Stimulated activated naive CD8-positive, alpha-beta T cell treated with anti-CD3 and anti-CD28 coated beads, Interleukin-15, Interleukin-2, amounts not matched to agents 100 ng/mL and 50 ng/mL, for 24 hours (primary cell): Measurements from ENCODE around the gene HDAC3.
A peak's percentile ranks its signal among the peaks of the same experiment; 100 is the strongest.

Experiments used
- H3K27ac Mint-ChIP-seq: one replicate; pipeline ENCODE4 v1.8.0; 2021; ENCODE audit warnings: mild to moderate bottlenecking, mixed read lengths
- H3K27me3 Mint-ChIP-seq: one replicate; pipeline ENCODE4 v1.8.0; 2021; ENCODE audit warnings: mixed read lengths
- H3K36me3 Mint-ChIP-seq: one replicate; pipeline ENCODE4 v1.8.0; 2021; ENCODE audit warnings: low read depth, mixed read lengths
- H3K4me1 Mint-ChIP-seq: one replicate; pipeline ENCODE4 v1.8.0; 2021; ENCODE audit warnings: low read depth, mixed read lengths
- H3K4me3 Mint-ChIP-seq: one replicate; pipeline ENCODE4 v1.8.0; 2021; ENCODE audit warnings: mild to moderate bottlenecking, mixed read lengths
- H3K9me3 Mint-ChIP-seq: one replicate; pipeline ENCODE4 v1.8.0; 2021; ENCODE audit warnings: mixed read lengths

Gene HDAC3

GRCh38 chr5:141649056-141649688 lies 12.5 kb upstream of the HDAC3 start:
- H3K4me3 Mint-ChIP-seq: no peak overlapping the region
- H3K27me3 Mint-ChIP-seq: no peaks in the 10 kb centered on the region
- H3K9me3 Mint-ChIP-seq: no peaks in the 10 kb centered on the region
- no peak overlapping the region for H3K27ac Mint-ChIP-seq
- peaks cover 11% of the 10 kb centered on the region for H3K36me3 Mint-ChIP-seq
- peaks cover 24% of the 10 kb centered on the region for H3K4me1 Mint-ChIP-seq

DNA sequence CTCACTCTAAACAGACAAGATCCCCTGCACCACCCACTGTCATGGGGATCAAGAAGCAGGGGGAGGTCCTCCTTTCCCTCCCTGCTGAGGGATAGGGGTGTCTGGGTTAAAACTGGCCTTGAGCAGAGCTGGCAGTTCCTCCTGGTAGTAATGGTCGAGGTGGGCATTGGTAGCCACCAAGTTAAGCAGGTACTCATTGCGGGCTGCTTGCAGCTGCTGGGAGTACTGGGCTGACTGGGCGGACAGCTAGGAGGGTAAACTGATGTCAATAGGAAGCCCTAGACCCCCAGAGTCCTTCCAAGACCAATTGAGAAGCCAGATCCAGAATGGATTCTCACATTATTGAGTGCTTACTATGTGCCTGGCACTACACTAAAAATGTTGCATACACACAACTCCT lies 11.2 kb upstream of the HDAC3 start:
- H3K27ac Mint-ChIP-seq: no peak overlapping the region

GRCh38 chr5:141647242-141647641 lies 10.6 kb upstream of the HDAC3 start:
- peaks cover 19% of the 10 kb centered on the region for H3K4me1 Mint-ChIP-seq
- peaks cover 17% of the 10 kb centered on the region for H3K36me3 Mint-ChIP-seq
- no peak overlapping the region for H3K4me3 Mint-ChIP-seq
- no peaks in the 10 kb centered on the region for H3K27me3 Mint-ChIP-seq
- H3K27ac Mint-ChIP-seq: no peak overlapping the region
- no peaks in the 10 kb centered on the region for H3K9me3 Mint-ChIP-seq

More for the DNA sequence above, 11.2 kb upstream of the HDAC3 start:
- no peak overlapping the region for H3K4me3 Mint-ChIP-seq
- peaks cover 11% of the 10 kb centered on the region for H3K36me3 Mint-ChIP-seq
- H3K9me3 Mint-ChIP-seq: no peaks in the 10 kb centered on the region
- H3K4me1 Mint-ChIP-seq: peaks cover 24% of the 10 kb centered on the region
- no peaks in the 10 kb centered on the region for H3K27me3 Mint-ChIP-seq

DNA sequence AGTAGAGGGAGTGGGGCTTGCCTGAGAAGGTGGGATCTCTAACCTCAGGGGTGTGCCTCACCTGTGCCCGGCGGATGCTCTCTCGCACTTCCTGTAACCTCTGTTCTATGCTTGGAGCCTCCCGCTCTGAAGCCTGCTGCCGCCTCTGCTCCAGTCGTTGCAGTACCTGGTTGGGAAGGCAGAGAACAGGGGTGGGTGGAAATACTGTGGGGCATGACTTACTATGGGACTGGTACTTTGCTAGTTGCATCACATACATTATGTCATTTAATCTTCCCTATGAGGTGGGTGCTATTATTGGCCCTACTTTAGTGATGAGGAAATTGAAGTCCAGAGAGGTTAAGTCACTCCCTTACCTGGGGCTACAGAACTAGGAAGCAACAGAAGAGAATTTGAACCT lies 9.4 kb upstream of the HDAC3 start:
- Mint-ChIP-seq H3K4me1 (peaks cover 20% of the 10 kb centered on the region), H3K27me3 (no peaks in the 10 kb centered on the region), H3K9me3 (no peaks in the 10 kb centered on the region), H3K27ac (no peak overlapping the region), H3K4me3 (no peak overlapping the region), H3K36me3 (peaks cover 29% of the 10 kb centered on the region)

DNA sequence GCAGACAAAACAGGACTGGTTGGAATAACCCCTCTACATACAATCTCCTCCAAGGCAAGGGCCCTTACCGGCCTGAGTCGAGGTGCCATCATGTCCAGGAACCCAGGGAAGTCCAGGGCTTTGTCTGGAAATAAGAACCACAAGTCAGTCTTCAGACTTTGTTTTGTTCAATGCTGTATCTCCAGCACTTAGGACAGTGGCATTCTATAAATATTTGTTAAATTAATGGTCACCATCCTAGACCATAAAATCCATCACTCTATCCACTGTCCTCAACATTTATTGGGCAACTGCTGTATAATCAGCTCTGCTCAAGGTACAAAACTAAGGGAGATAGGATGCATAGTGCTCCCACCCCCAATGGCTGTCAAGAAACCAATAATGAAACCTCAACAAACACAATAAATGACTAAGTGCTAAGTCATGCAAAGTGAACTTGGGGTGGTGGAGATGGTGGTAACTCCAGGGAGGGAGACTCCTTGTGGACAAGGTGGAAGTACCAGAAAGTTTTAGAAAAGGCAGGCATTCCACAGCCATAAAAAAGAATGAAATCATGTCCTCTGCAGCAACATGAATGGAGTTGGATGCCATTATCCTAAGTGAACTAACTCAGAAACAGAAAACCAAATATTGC lies 5.1 kb upstream of the HDAC3 start:
- Mint-ChIP-seq H3K27me3 (no peaks in the 10 kb centered on the region), H3K4me3 (no peak overlapping the region), H3K36me3 (peaks cover 48% of the 10 kb centered on the region), H3K27ac (peak overlapping the region; percentile 36), H3K9me3 (no peaks in the 10 kb centered on the region), H3K4me1 (peaks cover 30% of the 10 kb centered on the region)

- H3K4me1 Mint-ChIP-seq: peaks cover 36% of the 10 kb centered on the region
- no peaks in the 10 kb centered on the region for H3K27me3 Mint-ChIP-seq
- H3K4me3 Mint-ChIP-seq: no peak overlapping the region
- H3K9me3 Mint-ChIP-seq: no peaks in the 10 kb centered on the region
- no peak overlapping the region for H3K27ac Mint-ChIP-seq
- H3K36me3 Mint-ChIP-seq: peaks cover 45% of the 10 kb centered on the region
Observed at GRCh38 chr5:141640698-141641097, 4.0 kb upstream of the HDAC3 start.

- no peak overlapping the region for H3K4me3 Mint-ChIP-seq
Observed at GRCh38 chr5:141640051-141640415, 3.4 kb upstream of the HDAC3 start.

DNA sequence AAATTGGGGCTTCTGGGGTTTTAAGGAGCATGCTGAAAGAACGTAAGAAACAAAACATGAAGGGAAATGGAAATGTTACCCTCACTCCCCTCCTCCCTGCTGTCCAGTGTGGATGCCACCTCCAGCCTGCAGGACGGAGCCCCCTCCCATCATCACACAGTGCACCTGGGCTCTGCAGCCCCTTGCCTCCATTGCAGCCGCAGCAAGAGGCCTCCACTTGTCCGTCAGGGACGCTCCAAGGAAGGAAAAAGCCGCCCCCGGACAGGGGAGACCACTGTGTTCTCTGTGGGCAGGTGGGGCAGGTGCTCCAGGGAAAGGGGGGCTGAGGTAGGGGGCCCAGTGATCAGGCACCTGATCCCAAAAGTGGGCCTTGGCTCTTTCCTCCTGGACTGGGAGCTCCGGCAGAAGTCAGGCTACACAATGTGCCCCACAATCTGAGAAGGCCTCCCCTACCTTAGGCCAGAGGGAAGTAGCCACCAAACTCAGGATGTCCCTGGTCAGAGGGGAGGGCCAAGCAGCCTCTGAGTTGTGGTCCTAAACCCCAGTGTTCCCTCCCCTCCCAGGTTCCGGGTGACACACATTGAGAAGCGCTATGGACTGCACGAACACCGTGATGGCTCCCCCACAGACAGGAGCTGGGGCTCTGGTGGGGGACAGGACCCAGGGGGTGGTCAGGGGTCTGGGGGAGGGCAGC lies 2.9 kb upstream of the HDAC3 start:
- Mint-ChIP-seq H3K4me3 (peak overlapping the region; percentile 92), H3K36me3 (peaks cover 44% of the 10 kb centered on the region), H3K9me3 (no peaks in the 10 kb centered on the region), H3K27ac (peak overlapping the region; percentile 90), H3K4me1 (peaks cover 48% of the 10 kb centered on the region), H3K27me3 (no peaks in the 10 kb centered on the region)

More at GRCh38 chr5:141640051-141640415, 3.4 kb upstream of the HDAC3 start:
- Mint-ChIP-seq H3K27ac (no peak overlapping the region), H3K9me3 (no peaks in the 10 kb centered on the region), H3K27me3 (no peaks in the 10 kb centered on the region), H3K36me3 (peaks cover 46% of the 10 kb centered on the region), H3K4me1 (peaks cover 43% of the 10 kb centered on the region)

GRCh38 chr5:141638771-141639170 lies 2.1 kb upstream of the HDAC3 start:
- H3K36me3 Mint-ChIP-seq: peaks cover 49% of the 10 kb centered on the region
- peaks cover 56% of the 10 kb centered on the region for H3K4me1 Mint-ChIP-seq
- no peaks in the 10 kb centered on the region for H3K27me3 Mint-ChIP-seq
- no peaks in the 10 kb centered on the region for H3K9me3 Mint-ChIP-seq
- H3K27ac Mint-ChIP-seq: peak overlapping the region; percentile 90
- peak overlapping the region; percentile 92 for H3K4me3 Mint-ChIP-seq

- H3K36me3 Mint-ChIP-seq: peaks cover 55% of the 10 kb centered on the region
- peaks cover 61% of the 10 kb centered on the region for H3K4me1 Mint-ChIP-seq
- peak overlapping the region; percentile 92 for H3K4me3 Mint-ChIP-seq
Observed at GRCh38 chr5:141637767-141638419, 1.2 kb upstream of the HDAC3 start.

GRCh38 chr5:141637123-141637766 lies 596 bp upstream of the HDAC3 start:
- peaks cover 56% of the 10 kb centered on the region for H3K36me3 Mint-ChIP-seq
- H3K27me3 Mint-ChIP-seq: no peaks in the 10 kb centered on the region
- H3K9me3 Mint-ChIP-seq: no peaks in the 10 kb centered on the region
- peak overlapping the region; percentile 90 for H3K27ac Mint-ChIP-seq
- H3K4me3 Mint-ChIP-seq: peak overlapping the region; percentile 92
- peaks cover 65% of the 10 kb centered on the region for H3K4me1 Mint-ChIP-seq

More at GRCh38 chr5:141637767-141638419, 1.2 kb upstream of the HDAC3 start:
- H3K27ac Mint-ChIP-seq: peak overlapping the region; percentile 90
- H3K27me3 Mint-ChIP-seq: no peaks in the 10 kb centered on the region
- H3K9me3 Mint-ChIP-seq: no peaks in the 10 kb centered on the region

GRCh38 chr5:141636106-141636412 lies 590 bp downstream of the HDAC3 start:
- H3K36me3 Mint-ChIP-seq: peaks cover 45% of the 10 kb centered on the region
- peak overlapping the region; percentile 88 for H3K27ac Mint-ChIP-seq
- no peaks in the 10 kb centered on the region for H3K27me3 Mint-ChIP-seq
- H3K4me3 Mint-ChIP-seq: peak overlapping the region; percentile 92
- peaks cover 55% of the 10 kb centered on the region for H3K4me1 Mint-ChIP-seq
- no peaks in the 10 kb centered on the region for H3K9me3 Mint-ChIP-seq

DNA sequence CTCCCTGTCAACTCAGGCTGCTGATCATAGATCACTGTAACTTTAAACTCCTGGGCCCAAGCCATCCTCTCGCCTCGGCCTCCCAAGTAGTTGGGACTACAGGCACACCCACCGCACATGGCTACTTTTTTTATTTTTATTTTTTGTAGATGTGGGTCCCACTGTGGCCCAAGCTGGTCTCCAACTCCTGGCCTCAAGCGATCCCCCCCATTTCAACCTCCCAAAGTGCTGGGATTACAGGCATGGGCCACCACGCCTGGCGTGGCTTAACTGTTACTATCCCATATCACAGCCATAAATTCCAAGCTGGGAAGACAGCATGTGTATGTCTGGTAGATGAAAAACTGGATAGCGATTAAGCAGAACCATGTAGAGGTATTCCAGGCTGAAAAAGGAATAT lies 1.0 kb downstream of the HDAC3 start:
- Mint-ChIP-seq H3K9me3 (no peaks in the 10 kb centered on the region), H3K4me3 (peak overlapping the region; percentile 92), H3K4me1 (peaks cover 51% of the 10 kb centered on the region), H3K27me3 (no peaks in the 10 kb centered on the region), H3K27ac (peak overlapping the region; percentile 88), H3K36me3 (peaks cover 42% of the 10 kb centered on the region)

DNA sequence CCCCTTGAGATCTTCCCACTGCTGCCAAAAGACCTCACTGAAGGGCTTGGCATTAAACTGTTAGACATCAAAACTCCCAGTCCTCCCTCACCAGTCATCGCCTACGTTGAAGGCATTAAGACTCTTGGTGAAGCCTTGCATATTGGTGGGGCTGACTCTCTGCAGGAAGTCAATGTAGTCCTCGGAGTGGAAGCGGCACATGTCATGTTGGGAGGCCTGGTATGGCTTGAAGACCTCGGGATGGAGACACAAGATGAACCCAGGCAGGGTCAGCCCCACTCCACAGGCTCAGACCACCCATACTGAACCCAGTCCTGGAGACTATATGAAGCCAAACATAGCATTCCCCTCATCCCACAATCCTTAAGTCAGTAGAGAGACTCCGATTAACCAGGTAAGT lies 1.9 kb downstream of the HDAC3 start:
- Mint-ChIP-seq H3K4me1 (peaks cover 48% of the 10 kb centered on the region), H3K27ac (peak overlapping the region; percentile 46), H3K4me3 (peak overlapping the region; percentile 92), H3K36me3 (peaks cover 48% of the 10 kb centered on the region), H3K27me3 (no peaks in the 10 kb centered on the region), H3K9me3 (no peaks in the 10 kb centered on the region)
